Heart right ventricle (tissue), 16 donors: ENCODE data around the gene MEPE. TPM values are rescaled to one million over a fixed set of nuclear protein-coding genes. Genes with fewer than 3 reads are reported as not detected.
A peak's percentile ranks its signal among the peaks of the same experiment; 100 is the strongest.

Experiments used
- ATAC-seq, 8 donors: fragments of 200-7000 bp; cut with Tn5 transposase; one replicate each; pipeline ENCODE4 v1.9.1; 2020; ENCODE audit warnings: mild to moderate bottlenecking in 8 of 8, moderate library complexity in 8 of 8, moderate number of reproducible peaks in 1 of 8
- DNase-seq, 2 donors: peaks; one replicate each; pipeline ENCODE4 v3.0.0-alpha.2; 2020
- H3K27ac ChIP-seq, 10 donors: fragments of 200-600 bp; sonication (generic) in 2 of 10; one replicate each; pipeline versions ENCODE4 v1.5.0 to v1.8.0; 2020 to 2022; ENCODE audit warnings: mild to moderate bottlenecking in 3 of 10
- H3K27me3 ChIP-seq, 7 donors: fragments of 200-600 bp; one replicate each; pipeline ENCODE4 v1.8.0; 2021 to 2022; ENCODE audit warnings: mild to moderate bottlenecking in 2 of 7
- H3K36me3 ChIP-seq, 9 donors: fragments of 200-600 bp; sonication (generic) in 1 of 9; one replicate each; pipeline versions ENCODE4 v1.5.0 to v1.8.0; 2020 to 2022; ENCODE audit warnings: mild to moderate bottlenecking in 2 of 9
- H3K4me1 ChIP-seq, 9 donors: fragments of 200-600 bp; sonication (generic) in 1 of 9; one replicate each; pipeline versions ENCODE4 v1.5.0 to v1.8.0; 2020 to 2022; ENCODE audit warnings: mild to moderate bottlenecking in 4 of 9
- H3K4me3 ChIP-seq, 10 donors: fragments of 200-600 bp; sonication (generic) in 2 of 10; one replicate each; pipeline versions ENCODE4 v1.5.0 to v1.8.0; 2020 to 2022; ENCODE audit warnings: mild to moderate bottlenecking in 7 of 10, moderate library complexity in 2 of 10
- H3K9me3 ChIP-seq, 11 donors: fragments of 200-600 bp in 10 of 11; sonication (generic) in 2 of 11; one replicate each; pipeline versions ENCODE4 v1.5.0 to v1.8.0; 2013 to 2022; ENCODE audit warnings: mild to moderate bottlenecking in 2 of 11, control low read depth in 1 of 11, moderate library complexity in 1 of 11
- WGBS, 2 donors: extraction: QIAGEN DNeasy Blood & Tissue Kit; methylation state at CpG; one replicate each; pipeline ENCODE4 v1.1.7; 2013; ENCODE audit warnings: inconsistent platforms in 1 of 2; 5-methylcytosine and 5-hydroxymethylcytosine counted together
- intact Hi-C, 10 donors: fragments of 100-400 bp; cut with DNase I; formaldehyde crosslinking; loops; one replicate each; pipeline versions ENCODE4 v1.11.1 to v1.14.2; 2022
- polyA plus RNA-seq, 2 donors: library from polyadenylated mRNA; stranded (reverse); fragments of 200-250 nt; gene quantifications; one replicate each; pipeline ENCODE4 v1.2.3, GENCODE V29; 2013
- total RNA-seq, 10 donors: library from RNA; stranded (reverse); fragmentation: NEBNext Ultra II Directional in 3 of 10; extraction: Animal tissue kit (Norgen Biotek cat#: 25700) in 3 of 10; gene quantifications; one replicate each; pipeline versions ENCODE4 v1.2.1 to v1.2.4, GENCODE V29; 2021 to 2023
- TF ChIP-seq, protein P1 (sequence below), 9 donors: fragments of 200-600 bp; sonication (generic) in 2 of 9; IDR thresholded peaks; one replicate each; pipeline versions ENCODE4 v1.5.0 to v1.8.0; 2021 to 2022; ENCODE audit warnings: antibody characterized with exemption in 9 of 9, mild to moderate bottlenecking in 5 of 9, moderate library complexity in 1 of 9
- donor health status: Arrhythmogenic right ventricular cardiomyopathy.
- donor health status: ischemic (EF 13 %, LVEDD 7.1; RV severe dilation, severe dysfunction).
- donor health status: healthy with polysubstance abuse.
- donor health status: DM: no; HTN: yes; CAD: no.
- donor health status: DM: no; HTN: no; CAD: no.
- donor health status: ischemic (EF 25% LVEDD 6.9; RV normal size, moderate dysfunction).
- donor health status: ischemic (EF 25% LVEDD 5.7; RV mildly dilated, moderate dysfunction).
- donor health status: healthy.
- donor health status: DM: yes; HTN: yes; CAD: no.
- donor health status: Ischemic cardiomyopathy.
- donor health status: ischemic (EF 35%, LVEDD 5.7; RV mildly dilated, moderate dysfunction).
- donor health status: nonischemic (EF 11% LVEDD 7.7; RV severe dilation, severe dysfunction).
- donor health status: DM: yes; HTN: yes; CAD: no.
- donor health status: PGD.
- donor health status: ischemic (EF 29% LVEDD 5.4; RV normal size, mild dysfunction).
- donor health status: nonischemic (EF 23%, LVEDD 6.1; RV moderate dilation, normal function).

The MEPE gene
- total and polyA plus RNA-seq, 12 donors = not detected

DNA sequence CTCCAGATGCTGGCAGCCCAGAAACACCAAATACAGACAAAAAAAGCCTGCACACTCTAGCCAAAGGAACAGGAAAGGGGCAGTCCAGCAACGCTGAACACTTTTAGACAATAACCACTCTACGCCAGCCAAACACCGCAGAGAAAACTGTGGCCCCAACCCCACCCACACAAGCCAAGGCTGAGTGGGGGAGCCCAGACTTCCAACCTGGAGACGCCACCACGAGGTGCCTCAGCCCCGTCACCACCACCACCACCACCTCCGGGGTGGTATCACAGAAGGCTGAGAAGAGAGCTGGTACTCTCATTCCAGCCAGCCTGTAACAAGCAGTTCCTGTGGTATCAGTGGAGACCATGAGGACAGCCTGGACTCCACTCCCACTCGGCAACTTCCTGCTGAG, 22.8 kb downstream of the MEPE start:
- 52 to 73% methylated on average over 8 of the region's 8 CpGs for WGBS, 2 donors
- Histone ChIP-seq H3K36me3 (no peaks in the 10 kb centered on the region), H3K4me3 (no peak overlapping the region), H3K27ac (peak overlapping the region in 4 of 10 donors; percentile 13 to 34 (median 24)), H3K4me1 (peaks cover 0 to 26% (median 0%) of the 10 kb centered on the region in 9 donors), H3K27me3 (no peaks in the 10 kb centered on the region), H3K9me3 (no peaks in the 10 kb centered on the region)
- intact Hi-C loops = loop anchor here in 6 of 10 donors (5.0 to 10.0 kb wide), 4 partner anchors 352 to 659 kb away; no protein-coding TSS in a partner anchor
- DNase-seq = no peak
- peak in 4 of 8 donors; percentile 39 to 61 (median 48) for ATAC-seq
- TF ChIP-seq, protein P1, sequence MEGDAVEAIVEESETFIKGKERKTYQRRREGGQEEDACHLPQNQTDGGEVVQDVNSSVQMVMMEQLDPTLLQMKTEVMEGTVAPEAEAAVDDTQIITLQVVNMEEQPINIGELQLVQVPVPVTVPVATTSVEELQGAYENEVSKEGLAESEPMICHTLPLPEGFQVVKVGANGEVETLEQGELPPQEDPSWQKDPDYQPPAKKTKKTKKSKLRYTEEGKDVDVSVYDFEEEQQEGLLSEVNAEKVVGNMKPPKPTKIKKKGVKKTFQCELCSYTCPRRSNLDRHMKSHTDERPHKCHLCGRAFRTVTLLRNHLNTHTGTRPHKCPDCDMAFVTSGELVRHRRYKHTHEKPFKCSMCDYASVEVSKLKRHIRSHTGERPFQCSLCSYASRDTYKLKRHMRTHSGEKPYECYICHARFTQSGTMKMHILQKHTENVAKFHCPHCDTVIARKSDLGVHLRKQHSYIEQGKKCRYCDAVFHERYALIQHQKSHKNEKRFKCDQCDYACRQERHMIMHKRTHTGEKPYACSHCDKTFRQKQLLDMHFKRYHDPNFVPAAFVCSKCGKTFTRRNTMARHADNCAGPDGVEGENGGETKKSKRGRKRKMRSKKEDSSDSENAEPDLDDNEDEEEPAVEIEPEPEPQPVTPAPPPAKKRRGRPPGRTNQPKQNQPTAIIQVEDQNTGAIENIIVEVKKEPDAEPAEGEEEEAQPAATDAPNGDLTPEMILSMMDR (IDR thresholded peaks at IDR 0.05) = no peak

DNA sequence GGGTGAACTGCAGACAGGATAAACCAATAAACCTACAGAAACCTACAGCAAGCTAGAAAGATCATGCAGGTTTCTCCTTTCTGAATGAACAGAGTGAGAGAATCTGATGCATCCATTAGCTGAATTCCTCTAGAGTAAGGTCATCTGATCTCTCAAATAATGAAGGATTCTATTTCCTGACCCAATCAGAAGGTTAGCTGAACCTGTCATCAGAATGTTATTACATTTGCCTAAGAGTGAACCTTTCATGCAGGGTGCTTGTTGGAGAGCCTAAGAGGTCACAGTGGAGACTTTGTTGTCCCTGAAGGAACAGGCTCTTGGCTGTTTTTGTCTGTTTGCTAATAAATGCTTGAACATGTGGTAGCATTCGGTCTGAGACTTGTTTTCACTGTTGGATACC, 24.0 kb downstream of the MEPE start:
- H3K4me1 ChIP-seq = peaks cover 0 to 21% (median 0%) of the 10 kb centered on the region in 9 donors
- no peak overlapping the region for H3K4me3 ChIP-seq
- no peaks in the 10 kb centered on the region for H3K27me3 ChIP-seq
- TF ChIP-seq, protein P1 (IDR thresholded peaks at IDR 0.05) = no peak
- DNase-seq (no peak), ATAC-seq (no peak)
- 52% methylated on average over 1 of the region's 1 CpG for WGBS, 2 donors
- H3K36me3 ChIP-seq = no peaks in the 10 kb centered on the region
- H3K9me3 ChIP-seq = no peaks in the 10 kb centered on the region
- intact Hi-C loops = loop anchor here in 6 of 10 donors (5.0 to 10.0 kb wide), 4 partner anchors 350 to 658 kb away; no protein-coding TSS in a partner anchor
- H3K27ac ChIP-seq = no peak overlapping the region

DNA sequence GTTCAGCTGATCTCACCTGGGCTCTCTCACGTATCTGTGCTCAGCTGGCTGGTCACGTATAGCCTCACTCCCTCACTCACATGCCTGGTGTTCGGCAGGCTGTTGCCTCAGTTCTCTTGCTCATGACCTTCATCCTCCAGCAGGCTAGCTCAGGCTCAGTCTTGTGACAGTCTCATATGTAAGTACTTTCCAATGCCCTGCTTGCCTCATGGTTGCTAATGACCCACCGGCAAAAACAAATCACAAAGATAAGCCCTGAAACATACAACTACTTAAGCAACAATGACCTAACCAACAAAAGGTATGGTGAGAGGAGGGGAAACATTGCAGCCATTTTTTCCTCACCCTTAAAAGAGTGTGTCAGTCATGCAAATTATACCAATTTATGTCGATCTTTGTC, 25.0 kb downstream of the MEPE start:
- intact Hi-C loops = loop anchor here in 6 of 10 donors (5.0 to 10.0 kb wide), 4 partner anchors 350 to 657 kb away; no protein-coding TSS in a partner anchor

DNA sequence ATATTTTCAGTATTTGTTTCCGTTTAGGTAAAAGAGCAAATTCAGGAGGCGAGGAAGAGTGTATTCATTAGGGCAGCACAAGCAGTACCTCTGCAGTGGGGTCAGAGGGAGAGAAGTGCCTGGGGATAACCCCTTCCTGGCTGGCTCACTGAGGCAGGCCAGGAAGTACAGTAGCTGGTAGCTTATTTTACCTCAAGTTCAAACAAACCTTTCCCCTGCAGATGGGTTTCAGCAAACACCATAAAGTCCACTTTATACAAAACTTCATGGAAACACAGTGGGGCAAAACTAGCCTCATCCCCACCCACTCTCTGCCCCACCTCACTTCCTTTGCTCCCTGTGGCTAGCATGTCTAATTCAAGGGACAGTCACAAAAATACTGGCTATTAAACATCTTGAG, 29.5 kb downstream of the MEPE start:
- ATAC-seq (no peak), DNase-seq (no peak)
- Histone ChIP-seq H3K9me3 (no peaks in the 10 kb centered on the region), H3K27me3 (no peaks in the 10 kb centered on the region), H3K36me3 (no peaks in the 10 kb centered on the region), H3K27ac (no peak overlapping the region), H3K4me1 (peaks cover 0 to 17% (median 10%) of the 10 kb centered on the region in 9 donors), H3K4me3 (no peak overlapping the region)
- intact Hi-C loops = loop anchor here in 2 of 10 donors (2.0 to 10.0 kb wide), 2 partner anchors 93 to 105 kb away; no protein-coding TSS in a partner anchor
- TF ChIP-seq, protein P1 (IDR thresholded peaks at IDR 0.05) = no peak
- 93 to 96% methylated on average over 2 of the region's 2 CpGs for WGBS, 2 donors

More for the DNA sequence above, 25.0 kb downstream of the MEPE start:
- WGBS, 2 donors = 57 to 68% methylated on average over 5 of the region's 5 CpGs
- Histone ChIP-seq H3K4me3 (no peak overlapping the region), H3K36me3 (no peaks in the 10 kb centered on the region), H3K4me1 (peaks cover 0 to 21% (median 0%) of the 10 kb centered on the region in 9 donors), H3K9me3 (no peaks in the 10 kb centered on the region), H3K27me3 (no peaks in the 10 kb centered on the region), H3K27ac (no peak overlapping the region)
- TF ChIP-seq, protein P1 (IDR thresholded peaks at IDR 0.05) = no peak
- ATAC-seq (peak in 1 of 8 donors; percentile 15), DNase-seq (no peak)
